ENCODE measurements around the gene CFAP69.
"Not testable (repeated sequence)": the region's sequence is repeated elsewhere in the genome, so short reads cannot be mapped to it uniquely, and the experiment has no call there.

CFAP69 gene

GRCh38 chr7:90230834-90231233, 14.1 kb upstream of the CFAP69 start:
- DNase-seq (ENCODE audit: low read depth in 1 of 2, low spot score in 1 of 2): no peak

GRCh38 chr7:90231304-90231703, 13.7 kb upstream of the CFAP69 start:
- no peak for DNase-seq (ENCODE audit: low read depth in 1 of 2, low spot score in 1 of 2)

GRCh38 chr7:90232430-90232829, 12.5 kb upstream of the CFAP69 start:
- DNase-seq (ENCODE audit: low read depth in 1 of 2, low spot score in 1 of 2): no peak

GRCh38 chr7:90233569-90233968, 11.4 kb upstream of the CFAP69 start:
- DNase-seq (ENCODE audit: low read depth in 1 of 2, low spot score in 1 of 2): no peak

- DNase-seq (ENCODE audit: low read depth in 1 of 2, low spot score in 1 of 2): no peak
Observed at GRCh38 chr7:90236721-90237289, 8.2 kb upstream of the CFAP69 start.

- DNase-seq (ENCODE audit: low read depth in 1 of 2, low spot score in 1 of 2): no peak
Observed at GRCh38 chr7:90238022-90238421, 7.0 kb upstream of the CFAP69 start.

GRCh38 chr7:90238583-90238982, 6.4 kb upstream of the CFAP69 start:
- DNase-seq (ENCODE audit: low read depth in 1 of 2, low spot score in 1 of 2): no peak

GRCh38 chr7:90239050-90239449, 5.9 kb upstream of the CFAP69 start:
- no peak for DNase-seq (ENCODE audit: low read depth in 1 of 2, low spot score in 1 of 2)

GRCh38 chr7:90239625-90240228, 5.2 kb upstream of the CFAP69 start:
- no peak for DNase-seq (ENCODE audit: low read depth in 1 of 2, low spot score in 1 of 2)

GRCh38 chr7:90242369-90243168, 2.4 kb upstream of the CFAP69 start:
- DNase-seq (ENCODE audit: low read depth in 1 of 2, low spot score in 1 of 2): no peak

GRCh38 chr7:90243556-90243955, 1.4 kb upstream of the CFAP69 start:
- DNase-seq (ENCODE audit: low read depth in 1 of 2, low spot score in 1 of 2): no peak

GRCh38 chr7:90244565-90244908, 437 bp upstream of the CFAP69 start:
- DNase-seq (ENCODE audit: low read depth in 1 of 2, low spot score in 1 of 2): no peak

GRCh38 chr7:90246171-90246570, 1.2 kb downstream of the CFAP69 start:
- no peak for DNase-seq (ENCODE audit: low read depth in 1 of 2, low spot score in 1 of 2)

- DNase-seq (ENCODE audit: low read depth in 1 of 2, low spot score in 1 of 2): no peak
Observed at GRCh38 chr7:90248706-90249105, 3.7 kb downstream of the CFAP69 start.

- no peak for DNase-seq (ENCODE audit: low read depth in 1 of 2, low spot score in 1 of 2)
Observed at GRCh38 chr7:90250601-90251303, 5.8 kb downstream of the CFAP69 start.

- DNase-seq (ENCODE audit: low read depth in 1 of 2, low spot score in 1 of 2): no peak
Observed at GRCh38 chr7:90251304-90251635, 6.3 kb downstream of the CFAP69 start.

- not testable (repeated sequence) for DNase-seq (ENCODE audit: low read depth in 1 of 2, low spot score in 1 of 2)
Observed at GRCh38 chr7:90256011-90256410, 11.0 kb downstream of the CFAP69 start.

- no peak for DNase-seq (ENCODE audit: low read depth in 1 of 2, low spot score in 1 of 2)
Observed at GRCh38 chr7:90256778-90257177, 11.8 kb downstream of the CFAP69 start.

- no peak for DNase-seq (ENCODE audit: low read depth in 1 of 2, low spot score in 1 of 2)
Observed at GRCh38 chr7:90261441-90261840, 16.5 kb downstream of the CFAP69 start.

GRCh38 chr7:90262438-90262837, 17.5 kb downstream of the CFAP69 start:
- no peak for DNase-seq (ENCODE audit: low read depth in 1 of 2, low spot score in 1 of 2)

GRCh38 chr7:90266808-90267207, 21.8 kb downstream of the CFAP69 start:
- DNase-seq (ENCODE audit: low read depth in 1 of 2, low spot score in 1 of 2): no peak

- no peak for DNase-seq (ENCODE audit: low read depth in 1 of 2, low spot score in 1 of 2)
Observed at GRCh38 chr7:90267263-90267858, 22.4 kb downstream of the CFAP69 start.

Data from stimulated activated CD4-positive, alpha-beta T cell treated with anti-CD3 and anti-CD28 coated beads, Interleukin-15, amount 100 ng/mL, for 1 hour (primary cell).